Endothelial cell of umbilical vein (primary cell): ENCODE measurements around the gene LARGE1. TPM values are rescaled to one million over a fixed set of nuclear protein-coding genes. Genes with fewer than 3 reads are reported as not detected.

Source experiments
- BruUV-seq: library from RNA; stranded (reverse); fragments of 400-500 nt; replicated peaks from 2 replicates; lab custom pipeline; 2021; lab: Mats Ljungman, UMichigan
- CTCF ChIA-PET: fragments of 300-600, 350-600 bp; sonication (Branson Sonifier 250); formaldehyde crosslinking; loops from one replicate; lab custom pipeline; 2021; ENCODE audit warnings: antibody characterized with exemption, inconsistent platforms; lab: Charles Lee
- POLR2A ChIA-PET: fragments of 300-600, 350-600 bp; sonication (Branson Sonifier 250); formaldehyde crosslinking; loops from one replicate; lab custom pipeline; 2021; ENCODE audit warnings: antibody characterized with exemption, inconsistent platforms; lab: Charles Lee
- DNase-seq: peaks from one replicate; pipeline ENCODE4 v3.0.0-alpha.2; 2011; ENCODE audit warnings: low read depth, low spot score
- FAIRE-seq: peaks from 2 replicates; lab custom pipeline; 2011; peaks lifted over from hg19 to GRCh38; lab: Jason Lieb, UNC
- H2AFZ ChIP-seq: 2 replicates; pipeline ENCODE4 v1.6.0; 2012; ENCODE audit warnings: low read depth, low read length, control low read depth, inconsistent platforms
- H3K27ac ChIP-seq: 2 replicates; pipeline ENCODE4 v1.5.1; 2011; ENCODE audit warnings: low read depth, mild to moderate bottlenecking, control low read depth, low read length, moderate library complexity; ENCODE audit not compliant: insufficient read depth
- H3K27me3 ChIP-seq, 2 experiments: 2 replicates each; pipeline versions ENCODE4 v1.6.0 to v1.6.1; 2011; ENCODE audit warnings: low read length in 2 of 2, mixed read lengths in 1 of 2; ENCODE audit not compliant: control insufficient read depth in 2 of 2, insufficient read depth in 2 of 2
- H3K36me3 ChIP-seq, 2 experiments: 2 replicates in 1 of 2; 3 replicates in 1 of 2; pipeline ENCODE4 v1.5.1; 2011; ENCODE audit warnings: low read length in 2 of 2, mild to moderate bottlenecking in 1 of 2, moderate library complexity in 1 of 2; ENCODE audit not compliant: control insufficient read depth in 2 of 2, insufficient read depth in 2 of 2; ENCODE audit errors: extremely low read depth in 1 of 2
- H3K4me1 ChIP-seq: 3 replicates; pipeline ENCODE4 v1.5.1; 2011; ENCODE audit warnings: mild to moderate bottlenecking, low read length; ENCODE audit not compliant: control insufficient read depth, insufficient read depth; ENCODE audit errors: extremely low read depth
- H3K4me2 ChIP-seq: 2 replicates; pipeline ENCODE4 v1.6.1; 2011; ENCODE audit warnings: low read length, control low read depth, mixed read lengths; ENCODE audit not compliant: insufficient read depth
- H3K4me3 ChIP-seq, 3 experiments: fragments of 200-600 bp in 1 of 3; sonication (generic), shearing (Covaris generic) in 1 of 3; replicated peaks in 1 of 3; 2 replicates each; pipeline ENCODE4 v1.5.1; 2011 to 2016; ENCODE audit warnings: control low read depth in 3 of 3, low read length in 3 of 3, mild to moderate bottlenecking in 2 of 3, inconsistent platforms in 1 of 3, low read depth in 1 of 3, moderate library complexity in 1 of 3; ENCODE audit not compliant: insufficient read depth in 1 of 3
- H3K79me2 ChIP-seq: 2 replicates; pipeline ENCODE4 v1.6.0; 2012; ENCODE audit warnings: low read length, inconsistent platforms; ENCODE audit not compliant: control insufficient read depth, insufficient read depth
- H3K9ac ChIP-seq: replicated peaks from 2 replicates; pipeline ENCODE3; 2011; ENCODE audit warnings: low read length, control low read depth; ENCODE audit not compliant: insufficient read depth; ENCODE audit errors: extremely low read depth
- H3K9me1 ChIP-seq: replicated peaks from 3 replicates; pipeline ENCODE4 v1.6.0; 2011; ENCODE audit warnings: mild to moderate bottlenecking, low read length; ENCODE audit not compliant: control insufficient read depth, insufficient read depth; ENCODE audit errors: extremely low read depth
- H3K9me3 ChIP-seq: replicated peaks from 2 replicates; pipeline ENCODE4 v1.5.1; 2012; ENCODE audit warnings: low read length, inconsistent platforms; ENCODE audit not compliant: control insufficient read depth, insufficient read depth
- H4K20me1 ChIP-seq: replicated peaks from 2 replicates; pipeline ENCODE3; 2011; ENCODE audit warnings: mild to moderate bottlenecking, low read length; ENCODE audit not compliant: control insufficient read depth, insufficient read depth; ENCODE audit errors: extremely low read depth
- EZH2 ChIP-seq: IDR thresholded peaks from 2 replicates; pipeline ENCODE4 v1.6.1; 2012; ENCODE audit warnings: borderline replicate concordance, low read depth, mild to moderate bottlenecking, moderate library complexity, low read length, inconsistent platforms; ENCODE audit not compliant: severe bottlenecking
- FOS ChIP-seq: IDR thresholded peaks from 2 replicates; pipeline ENCODE4 v1.6.1; 2011; ENCODE audit warnings: mild to moderate bottlenecking, low read length, moderate library complexity, borderline replicate concordance; ENCODE audit not compliant: insufficient read depth
- GATA2 ChIP-seq: IDR thresholded peaks from 2 replicates; pipeline ENCODE4 v1.7.0; 2011; ENCODE audit warnings: low read depth, mild to moderate bottlenecking, moderate library complexity, mixed read lengths, low read length; ENCODE audit not compliant: insufficient read length, insufficient read depth
- JUN ChIP-seq: IDR thresholded peaks from 2 replicates; pipeline ENCODE4 v1.6.1; 2011; ENCODE audit warnings: borderline replicate concordance, low read depth; ENCODE audit not compliant: insufficient read length, insufficient read depth
- MYC ChIP-seq: IDR thresholded peaks from one replicate; pipeline ENCODE4 v1.6.1; 2011; ENCODE audit warnings: mild to moderate bottlenecking, low read depth, low read length
- POLR2A ChIP-seq: IDR thresholded peaks from 2 replicates; pipeline ENCODE4 v1.6.1; 2012; ENCODE audit warnings: low read depth, mild to moderate bottlenecking, control low read depth, low read length
- POLR2AphosphoS5 ChIP-seq: IDR thresholded peaks from 2 replicates; pipeline ENCODE4 v1.6.1; 2012; ENCODE audit warnings: low read depth, mild to moderate bottlenecking, control low read depth, low read length, moderate library complexity; ENCODE audit not compliant: insufficient read depth
- dilution Hi-C: fragments of 300-500 bp; cut with MboI; formaldehyde crosslinking; loops from one replicate; pipeline ENCODE4 v1.15.0; 2019; ENCODE audit warnings: low sequenced_read_pairs; ENCODE audit not compliant: extremely low pct_ligation_motif_present
- intact Hi-C: fragments of 100-400 bp; cut with micrococcal nuclease; formaldehyde crosslinking; loops from one replicate; pipeline ENCODE4 v1.10.0; 2022
- polyA plus RNA-seq, 4 experiments: library from polyadenylated mRNA; depleted of rRNA in 3 of 4; stranded (reverse) in 3 of 4; unstranded in 1 of 4; fragments of >200 nt; gene quantifications; 2 replicates each; pipeline versions ENCODE4 v1.2.1 to v1.2.3, GENCODE V29; 2011 to 2012; ENCODE audit warnings: missing spikeins in 1 of 4
- total RNA-seq: library from RNA; stranded (reverse); gene quantifications from 2 replicates; pipeline ENCODE4 v1.2.3, GENCODE V29; 2021
- TF ChIP-seq, protein P1 (sequence below), 2 donors: IDR thresholded peaks; 1 replicate in 1 of 2; 2 replicates in 1 of 2; pipeline ENCODE4 v1.5.1; 2011; ENCODE audit warnings: low read length in 2 of 2, mild to moderate bottlenecking in 2 of 2, moderate library complexity in 2 of 2, control low read depth in 1 of 2, inconsistent platforms in 1 of 2, low read depth in 1 of 2; ENCODE audit not compliant: insufficient read depth in 1 of 2; ENCODE audit errors: extremely low read depth in 1 of 2
- TF ChIP-seq, protein P2 (sequence below): IDR thresholded peaks from 2 replicates; pipeline ENCODE4 v1.6.1; 2011; ENCODE audit not compliant: insufficient read depth, insufficient read length

Gene LARGE1
- total and polyA plus RNA-seq, 2 donors (not counting 3 experiments of a cell fraction or from before 2014, with no cell fraction given) = 0.95 to 4.4 TPM

DNA sequence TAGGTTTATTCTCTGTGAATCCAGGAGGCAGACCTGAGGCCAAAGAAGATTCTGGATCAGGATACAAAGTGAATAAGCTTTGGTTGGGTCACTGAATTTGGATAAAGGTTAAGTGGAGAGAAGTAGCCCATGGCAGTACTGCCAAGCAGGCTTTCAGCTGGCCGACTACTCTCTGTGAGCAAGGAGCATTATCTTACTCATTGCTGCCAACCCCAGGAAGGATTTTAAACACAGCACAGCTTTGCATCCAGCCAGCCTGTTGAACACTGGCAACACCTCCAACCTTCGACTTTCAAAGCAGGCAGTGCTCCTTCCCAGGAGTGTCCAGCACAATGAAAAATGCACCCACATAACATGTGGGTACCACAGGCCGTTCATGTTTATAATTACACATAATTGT, 498.4 kb downstream of the LARGE1 start:
- no peak overlapping the region for H3K27ac ChIP-seq
- peaks cover 8% of the 10 kb centered on the region for H3K9me3 ChIP-seq
- TF ChIP-seq JUN (no peak), FOS (no peak), POLR2AphosphoS5 (no peak), MYC (no peak), POLR2A (no peak), GATA2 (no peak), EZH2 (no peak)
- TF ChIP-seq, protein P1, sequence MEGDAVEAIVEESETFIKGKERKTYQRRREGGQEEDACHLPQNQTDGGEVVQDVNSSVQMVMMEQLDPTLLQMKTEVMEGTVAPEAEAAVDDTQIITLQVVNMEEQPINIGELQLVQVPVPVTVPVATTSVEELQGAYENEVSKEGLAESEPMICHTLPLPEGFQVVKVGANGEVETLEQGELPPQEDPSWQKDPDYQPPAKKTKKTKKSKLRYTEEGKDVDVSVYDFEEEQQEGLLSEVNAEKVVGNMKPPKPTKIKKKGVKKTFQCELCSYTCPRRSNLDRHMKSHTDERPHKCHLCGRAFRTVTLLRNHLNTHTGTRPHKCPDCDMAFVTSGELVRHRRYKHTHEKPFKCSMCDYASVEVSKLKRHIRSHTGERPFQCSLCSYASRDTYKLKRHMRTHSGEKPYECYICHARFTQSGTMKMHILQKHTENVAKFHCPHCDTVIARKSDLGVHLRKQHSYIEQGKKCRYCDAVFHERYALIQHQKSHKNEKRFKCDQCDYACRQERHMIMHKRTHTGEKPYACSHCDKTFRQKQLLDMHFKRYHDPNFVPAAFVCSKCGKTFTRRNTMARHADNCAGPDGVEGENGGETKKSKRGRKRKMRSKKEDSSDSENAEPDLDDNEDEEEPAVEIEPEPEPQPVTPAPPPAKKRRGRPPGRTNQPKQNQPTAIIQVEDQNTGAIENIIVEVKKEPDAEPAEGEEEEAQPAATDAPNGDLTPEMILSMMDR (IDR thresholded peaks at IDR 0.05; ENCODE audit: extremely low read depth in 1 of 2, insufficient read depth in 1 of 2, low read depth in 1 of 2, low read length in 2 of 2) = no peak
- TF ChIP-seq, protein P2, sequence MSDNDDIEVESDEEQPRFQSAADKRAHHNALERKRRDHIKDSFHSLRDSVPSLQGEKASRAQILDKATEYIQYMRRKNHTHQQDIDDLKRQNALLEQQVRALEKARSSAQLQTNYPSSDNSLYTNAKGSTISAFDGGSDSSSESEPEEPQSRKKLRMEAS = no peak

More for the DNA sequence above, 498.4 kb downstream of the LARGE1 start:
- intact Hi-C loops = no loop called here
- Histone ChIP-seq H3K36me3 (no peaks in the 10 kb centered on the region), H2AFZ (no peak overlapping the region), H3K9ac (no peak overlapping the region), H3K27me3 (no peaks in the 10 kb centered on the region), H3K4me2 (no peak overlapping the region), H3K4me1 (no peaks in the 10 kb centered on the region), H3K79me2 (no peaks in the 10 kb centered on the region), H3K4me3 (no peak overlapping the region), H3K9me1 (no peaks in the 10 kb centered on the region), H4K20me1 (no peaks in the 10 kb centered on the region)
- no TSS peak for BruUV-seq
- POLR2A ChIA-PET = no interaction called here
- dilution Hi-C loops = no loop called here
- FAIRE-seq = no peak
- CTCF ChIA-PET = no interaction called here
- DNase-seq = no peak
